ENCODE results near the gene NECTIN3. TPM values are rescaled to one million over a fixed set of nuclear protein-coding genes. Genes with fewer than 3 reads are reported as not detected.

Gene NECTIN3, protein sequence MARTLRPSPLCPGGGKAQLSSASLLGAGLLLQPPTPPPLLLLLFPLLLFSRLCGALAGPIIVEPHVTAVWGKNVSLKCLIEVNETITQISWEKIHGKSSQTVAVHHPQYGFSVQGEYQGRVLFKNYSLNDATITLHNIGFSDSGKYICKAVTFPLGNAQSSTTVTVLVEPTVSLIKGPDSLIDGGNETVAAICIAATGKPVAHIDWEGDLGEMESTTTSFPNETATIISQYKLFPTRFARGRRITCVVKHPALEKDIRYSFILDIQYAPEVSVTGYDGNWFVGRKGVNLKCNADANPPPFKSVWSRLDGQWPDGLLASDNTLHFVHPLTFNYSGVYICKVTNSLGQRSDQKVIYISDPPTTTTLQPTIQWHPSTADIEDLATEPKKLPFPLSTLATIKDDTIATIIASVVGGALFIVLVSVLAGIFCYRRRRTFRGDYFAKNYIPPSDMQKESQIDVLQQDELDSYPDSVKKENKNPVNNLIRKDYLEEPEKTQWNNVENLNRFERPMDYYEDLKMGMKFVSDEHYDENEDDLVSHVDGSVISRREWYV
- polyA plus RNA-seq, result under 1 TPM in 2 of 3 donors, not detected in 1; 0.28 to 0.63 TPM

DNA sequence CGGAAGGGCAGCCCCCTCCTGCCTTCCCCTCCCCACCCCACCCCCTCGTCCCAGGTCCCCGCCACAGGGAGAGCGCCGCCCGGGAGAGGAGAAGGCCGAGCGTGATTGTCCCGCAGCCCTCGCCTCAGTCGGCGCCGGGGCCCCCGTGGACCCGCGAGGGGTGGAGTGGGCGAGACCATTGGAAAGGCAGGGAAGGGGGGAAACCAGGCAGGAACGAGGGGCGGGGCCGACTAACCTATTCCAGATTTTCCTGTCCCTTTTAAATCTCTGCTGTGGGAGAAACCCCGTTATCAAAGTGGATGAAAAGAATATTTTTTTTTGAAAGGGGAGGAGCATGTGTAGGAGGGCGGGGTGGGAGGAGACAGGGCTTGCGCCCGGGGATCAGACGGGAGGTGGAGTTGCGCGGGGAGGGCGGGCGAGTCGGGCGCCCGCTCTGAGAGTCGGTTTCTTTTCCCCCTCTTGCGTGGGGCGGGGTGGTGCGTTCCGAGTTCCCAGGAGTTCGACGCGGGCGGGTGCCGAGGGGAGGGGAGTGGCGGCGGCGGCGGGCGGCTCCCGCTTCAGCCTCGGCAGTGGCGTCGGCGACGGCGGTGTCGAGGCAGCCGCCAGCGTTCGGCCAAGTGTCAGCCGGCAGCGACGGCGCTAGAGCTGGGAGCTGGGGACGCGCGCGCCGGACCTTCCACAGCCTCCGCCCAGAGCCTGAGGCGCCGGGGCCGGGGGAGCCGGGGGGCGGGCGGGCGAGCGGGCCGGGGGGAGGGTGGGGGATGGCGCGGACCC lies at the start of gene NECTIN3:
NECTIN3 (plus strand) TSS at position 560 of the 774 bp plus-strand sequence; CDS start at position 762, 202 bp downstream.
- DNase-seq, result peak; percentile 72 to 78 (median 74)
- Mint-ChIP-seq H3K4me1 (peaks cover 27 to 29% of the 10 kb centered on the region in 2 donors), H3K27me3 (ENCODE audit: low read depth in 3 of 3) (peaks cover 11 to 23% (median 20%) of the 10 kb centered on the region in 3 donors), H3K36me3 (no peaks in the 10 kb centered on the region), H3K9me3 (no peaks in the 10 kb centered on the region), H3K4me3 (peak within 1 kb of the TSS; percentile 90 to 92 (median 91)), H3K27ac (peak within 1 kb of the TSS; percentile 50 to 88 (median 70))

DNA sequence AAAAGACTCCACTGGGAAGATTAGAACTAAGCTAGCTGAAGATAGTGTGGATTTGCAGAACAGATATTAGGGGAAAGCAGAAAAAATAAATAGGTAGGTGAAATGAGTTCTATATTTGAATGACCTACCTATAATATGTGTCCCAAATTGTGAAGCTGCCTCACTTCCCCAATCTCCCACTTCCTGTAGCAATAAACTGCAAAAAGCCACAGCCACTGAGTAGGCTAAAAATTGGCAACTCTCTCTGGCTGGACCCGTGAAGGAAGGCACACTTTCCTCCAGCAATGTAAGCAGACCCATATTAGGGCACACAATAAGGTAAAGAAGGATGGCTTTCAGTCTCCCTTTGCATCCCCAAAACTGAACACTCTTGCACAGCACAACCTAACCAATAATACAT lies 43.7 kb upstream of the NECTIN3 start:
- peaks cover 0 to 3% (median 0%) of the 10 kb centered on the region in 6 donors for H3K9me3 Mint-ChIP-seq

DNA sequence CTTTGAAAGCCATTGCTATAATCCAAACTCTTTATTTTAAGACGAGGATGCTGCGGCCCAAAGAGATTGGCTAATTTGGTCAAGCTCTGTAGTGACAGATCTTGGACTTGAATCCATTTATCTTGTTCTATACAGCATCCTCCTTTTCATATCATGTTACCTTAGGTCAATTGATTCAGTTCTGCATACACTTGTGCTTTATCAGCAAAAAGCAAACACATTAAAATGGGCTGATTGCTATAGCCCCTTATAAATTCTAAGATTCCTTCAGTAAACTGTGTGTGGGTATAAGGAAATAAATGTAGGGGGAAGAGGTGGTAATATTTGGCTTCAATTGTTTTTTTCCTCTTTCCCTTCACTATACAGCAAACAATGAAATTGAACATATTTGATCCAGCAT lies 40.1 kb upstream of the NECTIN3 start:
- no peak overlapping the region for H3K27ac Mint-ChIP-seq
- peaks cover 1 to 6% (median 4%) of the 10 kb centered on the region in 3 donors for H3K27me3 Mint-ChIP-seq (ENCODE audit: low read depth in 3 of 3)
- no peaks in the 10 kb centered on the region for H3K4me1 Mint-ChIP-seq
- no peak overlapping the region for H3K4me3 Mint-ChIP-seq
- H3K36me3 Mint-ChIP-seq, result peaks cover 0 to 3% (median 0%) of the 10 kb centered on the region in 3 donors
- peaks cover under 1 to 8% (median 2%) of the 10 kb centered on the region in 6 donors for H3K9me3 Mint-ChIP-seq
- no peak for DNase-seq

More for the DNA sequence above, 43.7 kb upstream of the NECTIN3 start:
- Mint-ChIP-seq H3K27ac (no peak overlapping the region), H3K4me1 (no peaks in the 10 kb centered on the region), H3K27me3 (ENCODE audit: low read depth in 3 of 3) (peaks cover 1 to 6% (median 4%) of the 10 kb centered on the region in 3 donors), H3K4me3 (no peak overlapping the region), H3K36me3 (no peaks in the 10 kb centered on the region)
- no peak for DNase-seq

DNA sequence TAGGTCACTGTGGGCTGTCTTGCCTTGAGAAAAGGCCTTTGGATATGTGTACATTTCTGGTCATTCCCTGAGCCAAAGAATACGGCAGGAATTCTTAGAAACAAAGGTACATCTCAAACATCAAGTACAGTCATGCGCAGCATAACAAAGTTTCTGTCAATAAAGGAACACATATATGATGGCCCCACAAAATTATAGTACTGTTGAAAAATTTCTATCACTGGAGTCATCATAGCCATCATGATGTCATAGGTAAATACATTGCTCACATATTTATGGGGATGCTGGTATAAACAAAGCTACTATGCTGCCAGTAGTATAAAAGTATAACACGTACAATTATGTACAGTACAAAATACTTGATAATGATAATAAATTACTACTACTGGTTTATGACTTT lies 38.9 kb upstream of the NECTIN3 start:
- DNase-seq, result no peak
- Mint-ChIP-seq H3K4me1 (no peaks in the 10 kb centered on the region), H3K36me3 (peaks cover 0 to 13% (median 0%) of the 10 kb centered on the region in 3 donors), H3K4me3 (no peak overlapping the region), H3K27me3 (ENCODE audit: low read depth in 3 of 3) (peaks cover 1 to 6% (median 3%) of the 10 kb centered on the region in 3 donors), H3K27ac (no peak overlapping the region), H3K9me3 (peaks cover 5 to 17% (median 13%) of the 10 kb centered on the region in 6 donors)

DNA sequence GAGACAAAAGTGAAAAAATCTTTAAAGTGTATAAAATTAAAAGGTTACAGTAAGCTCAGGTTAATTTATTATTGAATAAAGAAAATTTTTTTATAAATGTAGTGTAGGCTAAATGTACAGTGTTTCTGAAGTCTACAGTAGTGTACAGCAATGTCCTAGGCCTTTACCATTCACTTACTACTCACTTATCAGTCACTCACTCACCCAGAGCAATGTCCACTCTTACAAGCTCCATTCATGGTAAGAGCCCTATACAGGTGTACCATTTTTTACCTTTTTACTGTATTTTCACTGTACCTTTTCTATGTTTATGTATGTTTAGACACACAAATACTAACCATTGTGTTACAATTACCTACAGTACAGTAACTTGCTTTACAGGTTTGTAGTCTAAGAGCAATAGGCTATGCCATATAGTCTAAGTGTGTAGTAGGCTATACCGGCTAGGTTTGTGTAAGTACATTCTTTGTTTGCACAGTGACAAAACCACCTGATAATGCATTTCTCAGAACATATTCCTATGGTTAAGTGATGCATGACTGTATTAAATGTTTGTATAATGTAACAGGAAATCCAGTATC lies 38.1 kb upstream of the NECTIN3 start:
- H3K36me3 Mint-ChIP-seq, result peaks cover 0 to 14% (median 0%) of the 10 kb centered on the region in 3 donors
- H3K4me1 Mint-ChIP-seq, result no peaks in the 10 kb centered on the region
- H3K9me3 Mint-ChIP-seq, result peaks cover 5 to 19% (median 15%) of the 10 kb centered on the region in 6 donors
- no peak for DNase-seq
- H3K4me3 Mint-ChIP-seq, result no peak overlapping the region
- H3K27ac Mint-ChIP-seq, result no peak overlapping the region
- H3K27me3 Mint-ChIP-seq (ENCODE audit: low read depth in 3 of 3), result peaks cover 1 to 6% (median 3%) of the 10 kb centered on the region in 3 donors

DNA sequence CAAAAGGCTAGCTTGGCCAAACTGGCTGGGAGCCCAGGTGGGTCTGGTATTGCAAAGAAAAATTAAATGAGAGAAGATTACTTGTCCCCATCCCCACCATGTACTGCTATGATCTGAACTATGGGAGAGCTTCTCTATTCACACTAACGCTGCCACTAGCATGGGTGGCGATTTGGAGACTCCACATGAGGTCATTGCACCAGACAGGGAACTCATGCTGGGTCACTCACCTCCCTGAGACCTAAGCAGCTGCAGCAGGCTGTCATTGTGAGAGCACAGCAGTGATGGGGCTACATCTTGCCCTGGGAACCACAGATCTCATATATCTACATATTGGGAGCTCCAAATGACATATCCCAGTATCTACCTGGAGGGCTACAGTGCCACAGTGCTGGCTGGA lies 36.3 kb upstream of the NECTIN3 start:
- H3K9me3 Mint-ChIP-seq, result peaks cover 5 to 24% (median 15%) of the 10 kb centered on the region in 6 donors

DNA sequence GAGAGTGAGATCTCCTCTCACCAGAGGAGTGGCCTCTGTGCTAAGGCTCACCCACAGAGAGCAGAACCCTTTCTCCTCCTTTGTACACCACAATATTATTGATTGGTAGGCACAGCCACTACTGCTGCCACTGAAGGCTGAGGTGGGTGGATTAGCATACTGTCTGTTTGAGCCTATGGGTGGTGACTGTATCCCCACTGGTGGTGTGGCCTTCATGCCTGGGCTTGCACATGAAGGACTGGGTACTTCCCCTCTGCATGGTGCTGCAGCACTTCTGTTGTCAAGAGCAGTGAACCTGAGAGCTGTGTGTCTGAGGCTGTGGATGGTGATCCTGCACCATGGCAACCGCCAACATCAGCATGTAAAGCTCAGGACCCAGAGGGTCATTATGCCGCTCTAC lies 35.7 kb upstream of the NECTIN3 start:
- DNase-seq, result no peak
- peaks cover 5 to 24% (median 15%) of the 10 kb centered on the region in 6 donors for H3K9me3 Mint-ChIP-seq
- H3K27ac Mint-ChIP-seq, result no peak overlapping the region
- no peaks in the 10 kb centered on the region for H3K4me1 Mint-ChIP-seq
- no peak overlapping the region for H3K4me3 Mint-ChIP-seq
- peaks cover 0 to 14% (median 0%) of the 10 kb centered on the region in 3 donors for H3K36me3 Mint-ChIP-seq
- H3K27me3 Mint-ChIP-seq (ENCODE audit: low read depth in 3 of 3), result peaks cover 0 to 3% (median 0%) of the 10 kb centered on the region in 3 donors

More for the DNA sequence above, 36.3 kb upstream of the NECTIN3 start:
- H3K27me3 Mint-ChIP-seq (ENCODE audit: low read depth in 3 of 3), result peaks cover 0 to 3% (median 0%) of the 10 kb centered on the region in 3 donors
- H3K36me3 Mint-ChIP-seq, result peaks cover 0 to 14% (median 0%) of the 10 kb centered on the region in 3 donors
- H3K27ac Mint-ChIP-seq, result no peak overlapping the region
- H3K4me1 Mint-ChIP-seq, result no peaks in the 10 kb centered on the region
- H3K4me3 Mint-ChIP-seq, result no peak overlapping the region
- no peak for DNase-seq

DNA sequence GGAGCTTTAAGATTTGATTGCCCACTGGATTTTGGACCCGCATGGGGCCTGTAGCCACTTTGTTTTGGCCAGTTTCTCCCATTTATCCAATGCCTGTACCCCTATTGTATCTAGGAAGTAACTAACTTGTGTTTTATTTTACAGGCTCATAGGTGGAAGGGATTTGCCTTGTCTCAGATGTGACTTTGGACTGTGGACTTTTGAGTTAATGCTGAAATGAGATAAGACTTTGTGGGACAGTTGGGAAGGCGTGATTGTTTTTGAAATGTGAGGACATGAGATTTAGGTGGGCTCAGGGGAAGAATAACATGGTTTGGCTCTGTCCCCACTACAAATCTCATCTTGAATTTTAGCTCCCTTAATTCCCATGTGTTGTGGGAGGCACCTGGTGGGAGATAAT lies 30.7 kb upstream of the NECTIN3 start:
- no peak for DNase-seq
- H3K9me3 Mint-ChIP-seq, result peaks cover 5 to 24% (median 14%) of the 10 kb centered on the region in 6 donors
- peaks cover 0 to 14% (median 0%) of the 10 kb centered on the region in 3 donors for H3K36me3 Mint-ChIP-seq
- no peaks in the 10 kb centered on the region for H3K4me1 Mint-ChIP-seq
- H3K4me3 Mint-ChIP-seq, result no peak overlapping the region
- peaks cover 0 to 4% (median 0%) of the 10 kb centered on the region in 3 donors for H3K27me3 Mint-ChIP-seq (ENCODE audit: low read depth in 3 of 3)
- H3K27ac Mint-ChIP-seq, result no peak overlapping the region

DNA sequence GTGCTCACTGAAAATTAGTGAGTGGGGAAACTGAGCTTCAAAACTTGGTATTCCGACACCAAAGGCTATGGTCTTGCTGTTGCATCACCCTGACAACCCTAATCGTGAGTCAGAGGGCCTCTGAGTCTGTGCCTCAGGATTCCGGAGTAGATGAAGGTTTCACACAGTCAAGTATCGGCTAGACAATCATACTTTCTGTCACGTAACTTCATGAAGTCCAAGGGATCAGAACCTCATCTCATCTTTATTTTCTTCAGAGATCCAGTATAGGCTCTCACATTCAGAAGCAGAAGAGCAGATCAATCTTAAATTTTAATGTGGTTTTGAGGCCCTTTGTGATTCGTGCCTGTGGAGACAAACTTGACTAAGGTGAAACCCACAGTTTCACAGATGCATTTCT lies 26.1 kb upstream of the NECTIN3 start:
- no peak overlapping the region for H3K4me3 Mint-ChIP-seq

DNA sequence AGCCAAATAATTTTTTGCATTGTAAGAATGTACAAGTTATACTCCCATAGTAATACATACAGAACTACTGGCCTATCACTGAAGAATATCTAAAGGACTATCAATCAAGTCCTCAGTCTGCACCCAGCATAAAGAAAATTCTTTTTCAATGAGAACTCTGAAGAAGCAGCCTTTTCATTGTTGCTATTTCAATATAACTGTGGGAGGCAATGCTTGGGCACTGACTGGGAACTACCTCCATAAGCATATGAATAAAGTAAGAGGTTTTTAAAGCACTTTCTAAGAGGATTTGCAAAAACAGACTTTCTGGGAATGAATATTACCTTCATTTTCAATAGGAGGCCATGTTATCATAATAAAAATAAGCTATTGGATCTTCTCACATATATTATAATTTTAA lies 24.6 kb upstream of the NECTIN3 start:
- Mint-ChIP-seq H3K4me3 (no peak overlapping the region), H3K27me3 (ENCODE audit: low read depth in 3 of 3) (peaks cover 0 to 6% (median 0%) of the 10 kb centered on the region in 3 donors), H3K9me3 (no peaks in the 10 kb centered on the region), H3K36me3 (no peaks in the 10 kb centered on the region), H3K4me1 (no peaks in the 10 kb centered on the region), H3K27ac (no peak overlapping the region)
- DNase-seq, result no peak

More for the DNA sequence above, 26.1 kb upstream of the NECTIN3 start:
- Mint-ChIP-seq H3K4me1 (no peaks in the 10 kb centered on the region), H3K27ac (no peak overlapping the region), H3K36me3 (no peaks in the 10 kb centered on the region), H3K27me3 (ENCODE audit: low read depth in 3 of 3) (peaks cover 0 to 4% (median 0%) of the 10 kb centered on the region in 3 donors), H3K9me3 (no peaks in the 10 kb centered on the region)
- DNase-seq, result no peak

DNA sequence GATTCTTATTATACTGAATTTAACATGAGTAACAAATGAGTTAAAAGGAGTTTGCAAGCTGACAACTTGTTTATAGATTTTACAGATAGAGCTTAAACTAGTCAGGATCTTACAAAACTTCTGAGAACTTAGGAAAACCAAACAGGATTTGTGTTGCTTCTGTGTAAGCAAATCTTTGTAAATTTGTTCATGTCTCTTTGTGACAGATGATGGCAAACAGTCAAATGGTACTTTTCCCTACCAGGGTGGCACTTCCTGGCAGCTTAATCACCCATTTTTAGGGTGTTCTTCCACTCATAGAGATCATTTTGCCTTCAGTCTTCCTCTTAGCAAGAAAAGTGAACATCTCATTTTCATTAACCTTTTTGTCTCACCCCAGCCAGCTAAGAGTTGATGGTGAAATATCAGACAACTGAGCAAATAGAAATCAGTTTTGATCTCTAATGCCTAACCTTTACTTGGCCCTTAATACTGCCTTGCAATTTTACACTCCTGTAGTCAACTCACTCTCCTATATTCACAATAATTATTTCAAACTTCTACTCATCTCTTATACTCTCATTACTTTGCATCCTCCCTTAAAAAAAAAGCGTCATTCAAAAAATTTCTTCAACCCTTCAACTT lies 23.7 kb upstream of the NECTIN3 start:
- DNase-seq, result no peak
- Mint-ChIP-seq H3K9me3 (no peaks in the 10 kb centered on the region), H3K36me3 (no peaks in the 10 kb centered on the region), H3K4me1 (no peaks in the 10 kb centered on the region), H3K4me3 (no peak overlapping the region), H3K27ac (no peak overlapping the region), H3K27me3 (ENCODE audit: low read depth in 3 of 3) (peaks cover 0 to 6% (median 0%) of the 10 kb centered on the region in 3 donors)

DNA sequence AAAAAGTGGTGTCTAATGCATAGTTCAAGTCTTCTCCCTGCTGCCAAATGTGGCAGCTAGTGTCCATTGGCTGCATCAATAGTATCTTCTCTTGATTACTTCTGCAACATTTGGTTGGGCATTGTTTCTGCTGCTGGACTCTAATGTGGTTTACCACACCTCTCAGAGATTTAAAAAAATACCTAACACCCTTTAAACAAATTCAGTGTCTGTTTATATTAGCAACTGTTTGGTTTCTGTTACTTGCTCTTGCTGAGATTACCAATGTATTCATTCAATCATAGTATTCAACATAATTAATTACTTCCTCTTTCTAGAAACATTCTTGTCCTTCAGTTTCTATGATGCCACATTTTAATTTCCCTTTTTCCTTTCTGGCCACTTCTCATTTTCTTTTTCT lies 20.3 kb upstream of the NECTIN3 start:
- Mint-ChIP-seq H3K27ac (no peak overlapping the region), H3K4me1 (no peaks in the 10 kb centered on the region), H3K4me3 (no peak overlapping the region), H3K9me3 (peaks cover 0 to 2% (median 0%) of the 10 kb centered on the region in 6 donors), H3K27me3 (ENCODE audit: low read depth in 3 of 3) (peaks cover 0 to 5% (median 2%) of the 10 kb centered on the region in 3 donors), H3K36me3 (no peaks in the 10 kb centered on the region)
- DNase-seq, result no peak

DNA sequence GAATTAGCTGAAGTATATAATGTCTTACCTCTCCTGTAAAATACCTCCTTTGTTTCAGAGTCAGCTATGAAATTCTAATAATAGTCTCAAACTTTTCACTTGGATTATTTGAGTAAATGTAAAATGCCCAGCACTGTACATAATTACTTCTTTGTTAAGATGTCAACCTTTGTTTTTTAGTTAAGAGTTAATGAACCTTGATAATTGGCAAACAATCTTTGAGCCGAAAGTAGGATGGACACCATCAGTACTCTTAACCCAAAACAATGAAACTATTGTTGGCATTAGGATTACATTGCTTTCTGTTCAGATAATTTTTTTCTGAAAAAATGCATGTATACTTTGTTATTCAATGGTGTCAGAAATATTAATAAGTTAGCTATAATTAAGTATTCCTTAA lies 3.0 kb upstream of the NECTIN3 start:
- Mint-ChIP-seq H3K4me3 (no peak overlapping the region), H3K27ac (peak overlapping the region in 1 of 6 donors; percentile 9)

More for the DNA sequence above, 3.0 kb upstream of the NECTIN3 start:
- Mint-ChIP-seq H3K9me3 (no peaks in the 10 kb centered on the region), H3K4me1 (peaks cover 25 to 27% of the 10 kb centered on the region in 2 donors), H3K36me3 (no peaks in the 10 kb centered on the region), H3K27me3 (ENCODE audit: low read depth in 3 of 3) (peaks cover 4 to 13% (median 10%) of the 10 kb centered on the region in 3 donors)
- no peak for DNase-seq
